GM18526 (cell line): ENCODE results near the gene PLIN5.

Experiments used
- POLR2A ChIP-seq: IDR thresholded peaks from 3 replicates; pipeline ENCODE4 v1.6.1; 2011; ENCODE audit not compliant: insufficient read length; ENCODE audit errors: extremely low read depth

The PLIN5 gene

GRCh38 chr19:4519172-4519496 is 15.9 kb downstream of the PLIN5 start:
- TF ChIP-seq POLR2A, result no peak

GRCh38 chr19:4518345-4519171 is 16.5 kb downstream of the PLIN5 start, which contains the start of gene PLIN4:
PLIN4 (minus strand) TSS chr19:4518486; CDS start chr19:4518272, 214 bp downstream.
- no peak for TF ChIP-seq POLR2A

- no peak for TF ChIP-seq POLR2A
Measured at GRCh38 chr19:4517451-4518057, 17.5 kb downstream of the PLIN5 start.

- no peak for TF ChIP-seq POLR2A
Measured at GRCh38 chr19:4516939-4517300, 18.1 kb downstream of the PLIN5 start.

GRCh38 chr19:4516199-4516938 is 18.7 kb downstream of the PLIN5 start:
- TF ChIP-seq POLR2A, result no peak

GRCh38 chr19:4515732-4516131 is 19.3 kb downstream of the PLIN5 start:
- TF ChIP-seq POLR2A, result no peak

- TF ChIP-seq POLR2A, result no peak
Measured at GRCh38 chr19:4513248-4513647, 21.8 kb downstream of the PLIN5 start.

- TF ChIP-seq POLR2A, result no peak
Measured at GRCh38 chr19:4512070-4512469, 23.0 kb downstream of the PLIN5 start.

GRCh38 chr19:4511300-4512054 is 23.5 kb downstream of the PLIN5 start:
- TF ChIP-seq POLR2A, result no peak

- no peak for TF ChIP-seq POLR2A
Measured at GRCh38 chr19:4510435-4511255, 24.4 kb downstream of the PLIN5 start.

GRCh38 chr19:4508698-4509097 is 26.3 kb downstream of the PLIN5 start:
- no peak for TF ChIP-seq POLR2A

- no peak for TF ChIP-seq POLR2A
Measured at GRCh38 chr19:4507804-4508203, 27.2 kb downstream of the PLIN5 start.

- no peak for TF ChIP-seq POLR2A
Measured at GRCh38 chr19:4507150-4507452, 27.9 kb downstream of the PLIN5 start.

- no peak for TF ChIP-seq POLR2A
Measured at GRCh38 chr19:4506449-4507149, 28.4 kb downstream of the PLIN5 start.
